SU-DHL-6 (cell line): ENCODE results near the gene ASAP2.

Source experiments
- H2AFZ ChIP-seq: fragments of 200-600 bp; sonication (generic); 2 replicates; pipeline ENCODE4 v1.6.1; 2014; ENCODE audit warnings: low read depth, mild to moderate bottlenecking, moderate library complexity, mixed read lengths, antibody characterized with exemption, low read length; ENCODE audit not compliant: severe bottlenecking
- H3F3A ChIP-seq: fragments of 200-600 bp; shearing (Covaris generic); 2 replicates; pipeline ENCODE4 v1.6.0; 2016; ENCODE audit warnings: antibody characterized with exemption, mild to moderate bottlenecking; ENCODE audit not compliant: insufficient read depth
- H3K27ac ChIP-seq: fragments of 200-600 bp; sonication (generic); 2 replicates; pipeline ENCODE4 v1.5.1; 2016; ENCODE audit warnings: low read depth, mild to moderate bottlenecking, low read length, moderate library complexity, mixed read lengths
- H3K27me3 ChIP-seq: fragments of 200-600 bp; sonication (generic), shearing (Covaris generic); 2 replicates; pipeline ENCODE4 v1.6.0; 2014; ENCODE audit warnings: mild to moderate bottlenecking, low read length
- H3K36me3 ChIP-seq: fragments of 200-600 bp; sonication (generic); 2 replicates; pipeline ENCODE4 v1.6.1; 2014; ENCODE audit warnings: mild to moderate bottlenecking, low read length, mixed read lengths
- H3K4me2 ChIP-seq: fragments of 300-600, 200-600 bp; shearing (Covaris generic), sonication (generic); 2 replicates; pipeline ENCODE4 v1.6.0; 2014; ENCODE audit warnings: low read length, low read depth, mild to moderate bottlenecking; ENCODE audit not compliant: poor library complexity, severe bottlenecking
- H3K4me3 ChIP-seq: fragments of 200-600 bp; sonication (generic); 2 replicates; pipeline ENCODE4 v1.5.1; 2014; ENCODE audit warnings: antibody characterized with exemption, low read length, mild to moderate bottlenecking, mixed read lengths; ENCODE audit not compliant: insufficient read depth, poor library complexity, severe bottlenecking
- H3K79me2 ChIP-seq: fragments of 200-600 bp; sonication (generic); 2 replicates; pipeline ENCODE4 v1.6.1; 2014; ENCODE audit warnings: mild to moderate bottlenecking, low read length, moderate library complexity; ENCODE audit not compliant: insufficient read depth
- H3K9ac ChIP-seq: fragments of 200-600 bp; sonication (generic); 2 replicates; pipeline ENCODE4 v1.7.0; 2014; ENCODE audit warnings: mild to moderate bottlenecking, low read length
- H3K9me2 ChIP-seq: fragments of 200-600 bp; sonication (generic); replicated peaks from 2 replicates; pipeline ENCODE4 v1.6.1; 2014; ENCODE audit warnings: low read length; ENCODE audit not compliant: insufficient read depth
- H3K9me3 ChIP-seq: fragments of 200-600 bp; sonication (generic); 2 replicates; pipeline ENCODE4 v1.6.1; 2014; ENCODE audit warnings: low read length, mixed read lengths; ENCODE audit not compliant: insufficient read depth
- H4K20me1 ChIP-seq: fragments of 200-600 bp; sonication (generic); 2 replicates; pipeline ENCODE4 v1.6.1; 2014; ENCODE audit warnings: low read depth, mild to moderate bottlenecking, antibody characterized with exemption, low read length, moderate library complexity, mixed read lengths
- CTCF ChIP-seq: fragments of 200-600 bp; sonication (generic); IDR thresholded peaks from one replicate; pipeline ENCODE4 v1.5.1; 2017; ENCODE audit warnings: antibody characterized with exemption, mild to moderate bottlenecking, low read length, moderate library complexity; ENCODE audit not compliant: insufficient read depth, poor library complexity, severe bottlenecking
- EZH2phosphoT487 ChIP-seq: fragments of 200-600 bp; sonication (generic), shearing (Covaris generic); conservative IDR thresholded peaks from 2 replicates; pipeline ENCODE4 v1.6.1; 2018; ENCODE audit warnings: mild to moderate bottlenecking, antibody characterized with exemption, low read length, moderate library complexity, mixed read lengths

Gene ASAP2

GRCh38 chr2:9228781-9229469 is 22.3 kb downstream of the ASAP2 start:
- no peaks in the 10 kb centered on the region for H3K79me2 ChIP-seq
- H3K9ac ChIP-seq, result no peak overlapping the region
- H3K4me2 ChIP-seq, result no peak overlapping the region
- no peaks in the 10 kb centered on the region for H3F3A ChIP-seq
- no peaks in the 10 kb centered on the region for H3K27me3 ChIP-seq
- H4K20me1 ChIP-seq, result no peaks in the 10 kb centered on the region
- H3K9me2 ChIP-seq, result no peaks in the 10 kb centered on the region
- TF ChIP-seq CTCF (no peak), EZH2phosphoT487 (no peak)
- no peak overlapping the region for H3K4me3 ChIP-seq
- H3K36me3 ChIP-seq, result no peaks in the 10 kb centered on the region
- H3K9me3 ChIP-seq, result no peaks in the 10 kb centered on the region
- H2AFZ ChIP-seq, result no peak overlapping the region
- H3K27ac ChIP-seq, result no peak overlapping the region

GRCh38 chr2:9229470-9229820 is 22.8 kb downstream of the ASAP2 start:
- Histone ChIP-seq H3K4me2 (no peak overlapping the region), H3K9me2 (no peaks in the 10 kb centered on the region), H3K27me3 (no peaks in the 10 kb centered on the region), H3F3A (no peaks in the 10 kb centered on the region), H3K9me3 (no peaks in the 10 kb centered on the region), H4K20me1 (no peaks in the 10 kb centered on the region), H3K79me2 (no peaks in the 10 kb centered on the region), H3K9ac (no peak overlapping the region), H2AFZ (no peak overlapping the region), H3K4me3 (no peak overlapping the region), H3K36me3 (no peaks in the 10 kb centered on the region), H3K27ac (no peak overlapping the region)
- no peak for TF ChIP-seq CTCF
- no peak for TF ChIP-seq EZH2phosphoT487

- H3K9me3 ChIP-seq, result no peaks in the 10 kb centered on the region
- TF ChIP-seq EZH2phosphoT487, result no peak
- no peak for TF ChIP-seq CTCF
- H3K9me2 ChIP-seq, result no peaks in the 10 kb centered on the region
- H3F3A ChIP-seq, result no peaks in the 10 kb centered on the region
- H4K20me1 ChIP-seq, result no peaks in the 10 kb centered on the region
- no peaks in the 10 kb centered on the region for H3K79me2 ChIP-seq
- no peak overlapping the region for H3K27ac ChIP-seq
- H2AFZ ChIP-seq, result no peak overlapping the region
- H3K4me3 ChIP-seq, result no peak overlapping the region
- no peaks in the 10 kb centered on the region for H3K27me3 ChIP-seq
- no peak overlapping the region for H3K9ac ChIP-seq
- H3K36me3 ChIP-seq, result no peaks in the 10 kb centered on the region
- no peak overlapping the region for H3K4me2 ChIP-seq
Observed at GRCh38 chr2:9230051-9230802, 23.6 kb downstream of the ASAP2 start.
